ENCODE data around the gene CANX. TPM values are rescaled to one million over a fixed set of nuclear protein-coding genes. Genes with fewer than 3 reads are reported as not detected.

CANX gene
- total and polyA plus RNA-seq, 9 of the 15 experiments (the other 6 are each of a cell fraction or from before 2014, with no cell fraction given): 155 to 893 (median 589) TPM

- TF ChIP-seq TFE3 (CRISPR knock-in tag; IDR thresholded peaks at IDR 0.05): peak; percentile 80
- TF ChIP-seq PPARD (CRISPR knock-in tag; IDR thresholded peaks at IDR 0.05): no peak
- TF ChIP-seq ARID3A (IDR thresholded peaks at IDR 0.05; ENCODE audit: borderline replicate concordance, low read depth, low read length): no peak
- TF ChIP-seq ZNF354B (CRISPR knock-in tag; IDR thresholded peaks at IDR 0.05): no peak
- TF ChIP-seq SNIP1 (IDR thresholded peaks at IDR 0.05; ENCODE audit: low read depth): no peak
- TF ChIP-seq ZNF584 (CRISPR knock-in tag; IDR thresholded peaks at IDR 0.05; ENCODE audit: low read depth): no peak
- TF ChIP-seq THRB (CRISPR knock-in tag; conservative IDR thresholded peaks at IDR 0.05): no peak
- peak; percentile 25; the same call in 1 of the 2 replicates for TF ChIP-seq PML (IDR thresholded peaks at IDR 0.05; ENCODE audit: low read length)
- no peak for TF ChIP-seq U2AF1 (optimal IDR thresholded peaks at IDR 0.05; ENCODE audit: low read depth, low read length)
- TF ChIP-seq ZNF277 (CRISPR knock-in tag; IDR thresholded peaks at IDR 0.05; ENCODE audit: borderline replicate concordance): no peak
- TF ChIP-seq POLR2A (conservative IDR thresholded peaks at IDR 0.05): peak; percentile 86
- no peak for TF ChIP-seq CBFA2T3 (IDR thresholded peaks at IDR 0.05)
- TF ChIP-seq ZZZ3 (IDR thresholded peaks at IDR 0.05): no peak
- peak; percentile 35; the same call in 1 of the 2 replicates for TF ChIP-seq TCF3 (CRISPR knock-in tag; IDR thresholded peaks at IDR 0.05)
- no peak for TF ChIP-seq HDAC2 (IDR thresholded peaks at IDR 0.05)
- no peak for TF ChIP-seq IRF1 (CRISPR knock-in tag; IDR thresholded peaks at IDR 0.05; ENCODE audit: borderline replicate concordance)
- no peak for TF ChIP-seq MBD2 (IDR thresholded peaks at IDR 0.05; ENCODE audit: borderline replicate concordance, low read depth)
- no peak for TF ChIP-seq MIER1 (IDR thresholded peaks at IDR 0.05; ENCODE audit: low read depth)
- no peak for TF ChIP-seq ZNF316 (IDR thresholded peaks at IDR 0.05)
- no peak for TF ChIP-seq TAF15 (IDR thresholded peaks at IDR 0.05; ENCODE audit: low read depth, low read length)
- no peak for TF ChIP-seq ADNP (tag; IDR thresholded peaks at IDR 0.05)
- TF ChIP-seq ZEB2 (IDR thresholded peaks at IDR 0.05): no peak
- no peak for TF ChIP-seq ZNF764 (CRISPR knock-in tag; IDR thresholded peaks at IDR 0.05; ENCODE audit: low read depth)
- TF ChIP-seq ZNF551 (CRISPR knock-in tag; IDR thresholded peaks at IDR 0.05): no peak
- TF ChIP-seq PTTG1 (tag; IDR thresholded peaks at IDR 0.05; ENCODE audit: low read depth): no peak
Observed at GRCh38 chr5:179698935-179699615, at the start of gene CANX (continued).
